Smooth muscle cell (in vitro differentiated cells): ENCODE data around the gene CCDC150. TPM values are rescaled to one million over a fixed set of nuclear protein-coding genes. Genes with fewer than 3 reads are reported as not detected.

Experiments
- DNase-seq: peaks from one replicate; lab custom pipeline; 2025; ENCODE audit not compliant: unreplicated experiment; lab: John Stamatoyannopoulos, UW
- H2AFZ ChIP-seq: fragments of 200-600 bp; sonication (generic); 2 replicates; pipeline ENCODE4 v1.6.0; 2016; ENCODE audit warnings: antibody characterized with exemption, low read depth, mild to moderate bottlenecking
- H3F3A ChIP-seq: fragments of 200-600 bp; sonication (generic); 2 replicates; pipeline ENCODE4 v1.6.0; 2017; ENCODE audit warnings: antibody characterized with exemption, low read depth
- H3K27ac ChIP-seq: fragments of 200-600 bp; sonication (generic); 2 replicates; pipeline ENCODE4 v1.5.1; 2016; ENCODE audit warnings: low read depth, mild to moderate bottlenecking
- H3K27me3 ChIP-seq: fragments of 200-600 bp; sonication (generic); 2 replicates; pipeline ENCODE4 v1.6.1; 2016; ENCODE audit warnings: low read depth, mild to moderate bottlenecking
- H3K36me3 ChIP-seq: fragments of 200-600 bp; sonication (generic); 2 replicates; pipeline ENCODE4 v1.5.1; 2016; ENCODE audit warnings: low read depth
- H3K4me1 ChIP-seq: fragments of 200-600 bp; sonication (generic); 2 replicates; pipeline ENCODE4 v1.5.1; 2016; ENCODE audit warnings: low read depth
- H3K4me2 ChIP-seq: fragments of 200-600 bp; sonication (generic); 2 replicates; pipeline ENCODE4 v1.6.0; 2016; ENCODE audit warnings: mild to moderate bottlenecking
- H3K4me3 ChIP-seq: fragments of 200-600 bp; sonication (generic); 2 replicates; pipeline ENCODE4 v1.5.1; 2016; ENCODE audit warnings: mild to moderate bottlenecking
- H3K79me2 ChIP-seq: fragments of 200-600 bp; sonication (generic); 2 replicates; pipeline ENCODE4 v1.6.0; 2016; ENCODE audit warnings: low read depth, mild to moderate bottlenecking
- H3K9ac ChIP-seq: fragments of 200-600 bp; sonication (generic); 2 replicates; pipeline ENCODE4 v1.6.0; 2016; ENCODE audit warnings: low read depth
- H3K9me3 ChIP-seq: fragments of 200-600 bp; sonication (generic); replicated peaks from 2 replicates; pipeline ENCODE4 v1.5.1; 2016; ENCODE audit warnings: low read depth
- H4K20me1 ChIP-seq: fragments of 200-600 bp; sonication (generic); 2 replicates; pipeline ENCODE4 v1.6.0; 2016; ENCODE audit warnings: low read depth
- CTCF ChIP-seq: fragments of 200-600 bp; sonication (generic); IDR thresholded peaks from 2 replicates; pipeline ENCODE4 v1.5.1; 2017; ENCODE audit warnings: borderline replicate concordance, mild to moderate bottlenecking, antibody characterized with exemption; ENCODE audit not compliant: insufficient read depth, poor library complexity, severe bottlenecking
- WGBS: methylation state at CpG from one replicate; pipeline ENCODE4 v1.1.7; 2016; ENCODE audit warnings: low lambda C conversion rate; 5-methylcytosine and 5-hydroxymethylcytosine counted together
- polyA plus RNA-seq: library from polyadenylated mRNA; unstranded; fragments of >200 nt; fragmentation: Nextera tagmentation; extraction: Ambion mirVana; gene quantifications from 2 replicates; pipeline ENCODE4 v1.2.1, GENCODE V29; 2016
- total RNA-seq: library from RNA; depleted of rRNA; stranded (reverse); fragments of >200 nt; gene quantifications from 2 replicates; pipeline ENCODE4 v1.2.3, GENCODE V29; 2014

The CCDC150 gene
- total and polyA plus RNA-seq, 2 experiments from 2014 or later: 2.0 to 2.5 TPM

GRCh38 chr2:196597531-196597930 lies 42.0 kb upstream of the CCDC150 start:
- Histone ChIP-seq H3K79me2 (no peaks in the 10 kb centered on the region), H3K27ac (no peak overlapping the region), H3K4me3 (no peak overlapping the region), H3K9me3 (no peaks in the 10 kb centered on the region), H3K4me1 (peaks cover 5% of the 10 kb centered on the region), H3F3A (peaks cover 11% of the 10 kb centered on the region), H4K20me1 (no peaks in the 10 kb centered on the region), H3K4me2 (no peak overlapping the region), H3K9ac (no peak overlapping the region), H3K36me3 (no peaks in the 10 kb centered on the region), H2AFZ (no peak overlapping the region), H3K27me3 (no peaks in the 10 kb centered on the region)
- no peak for DNase-seq
- WGBS: 76% methylated on average over 6 of the region's 6 CpGs
- TF ChIP-seq CTCF: no peak

GRCh38 chr2:196598412-196598811 lies 41.1 kb upstream of the CCDC150 start:
- Histone ChIP-seq H3K4me2 (no peak overlapping the region), H3K79me2 (no peaks in the 10 kb centered on the region), H3K9me3 (no peaks in the 10 kb centered on the region), H3K9ac (no peak overlapping the region), H3F3A (peaks cover 11% of the 10 kb centered on the region), H4K20me1 (no peaks in the 10 kb centered on the region), H3K36me3 (no peaks in the 10 kb centered on the region), H2AFZ (no peak overlapping the region), H3K27me3 (no peaks in the 10 kb centered on the region), H3K27ac (no peak overlapping the region), H3K4me3 (no peak overlapping the region), H3K4me1 (peaks cover 5% of the 10 kb centered on the region)
- 84% methylated on average over 5 of the region's 5 CpGs for WGBS
- no peak for TF ChIP-seq CTCF
- DNase-seq: no peak

GRCh38 chr2:196598846-196599245 lies 40.7 kb upstream of the CCDC150 start:
- Histone ChIP-seq H3K36me3 (no peaks in the 10 kb centered on the region), H3F3A (peaks cover 11% of the 10 kb centered on the region), H3K27me3 (no peaks in the 10 kb centered on the region), H3K4me2 (no peak overlapping the region), H3K79me2 (no peaks in the 10 kb centered on the region), H3K4me3 (no peak overlapping the region), H3K27ac (no peak overlapping the region), H4K20me1 (no peaks in the 10 kb centered on the region), H3K9ac (no peak overlapping the region), H3K9me3 (no peaks in the 10 kb centered on the region), H3K4me1 (peaks cover 5% of the 10 kb centered on the region), H2AFZ (no peak overlapping the region)
- TF ChIP-seq CTCF: no peak
- no peak for DNase-seq
